CD14-positive monocyte (primary cell): ENCODE data around the gene TBCCD1. TPM values are rescaled to one million over a fixed set of nuclear protein-coding genes. Genes with fewer than 3 reads are reported as not detected.

Source experiments
- DNase-seq, 3 donors: peaks; one replicate each; pipeline ENCODE4 v3.0.0-alpha.2; 2011 to 2022
- H2AFZ ChIP-seq: 2 replicates; pipeline ENCODE4 v1.6.0; 2012; ENCODE audit warnings: mild to moderate bottlenecking, low read depth, low read length, inconsistent platforms; ENCODE audit not compliant: insufficient read depth, poor library complexity, severe bottlenecking
- H3K27ac ChIP-seq, 2 donors: 1 replicate in 1 of 2; 2 replicates in 1 of 2; pipeline ENCODE4 v1.5.1; 2012 to 2013; ENCODE audit warnings: low read length in 2 of 2, control low read depth in 1 of 2, inconsistent platforms in 1 of 2, low read depth in 1 of 2, mild to moderate bottlenecking in 1 of 2
- H3K27me3 ChIP-seq, 2 donors: one replicate each; pipeline versions ENCODE4 v1.6.0 to v1.6.1; 2011 to 2013; ENCODE audit warnings: low read length in 2 of 2; ENCODE audit not compliant: control insufficient read depth in 2 of 2, insufficient read depth in 2 of 2
- H3K36me3 ChIP-seq, 2 donors: replicated peaks in 1 of 2; 1 replicate in 1 of 2; 2 replicates in 1 of 2; pipeline versions ENCODE4 v1.5.1 to v1.6.1; 2012 to 2013; ENCODE audit warnings: low read length in 2 of 2, control low read depth in 1 of 2, inconsistent platforms in 1 of 2, mild to moderate bottlenecking in 1 of 2; ENCODE audit not compliant: insufficient read depth in 2 of 2, control insufficient read depth in 1 of 2
- H3K4me1 ChIP-seq, 2 donors: 1 replicate in 1 of 2; 2 replicates in 1 of 2; pipeline versions ENCODE4 v1.5.1 to v1.6.1; 2012 to 2013; ENCODE audit warnings: low read length in 2 of 2, control low read depth in 1 of 2, inconsistent platforms in 1 of 2, mild to moderate bottlenecking in 1 of 2, moderate library complexity in 1 of 2; ENCODE audit not compliant: insufficient read depth in 2 of 2, control insufficient read depth in 1 of 2
- H3K4me2 ChIP-seq: replicated peaks from 2 replicates; pipeline ENCODE3; 2012; ENCODE audit warnings: low read length, moderate library complexity, mild to moderate bottlenecking; ENCODE audit not compliant: poor library complexity, severe bottlenecking; ENCODE audit errors: extremely low read depth
- H3K4me3 ChIP-seq, 3 experiments: fragments of 200-600 bp in 1 of 3; sonication (generic) in 1 of 3; replicated peaks in 1 of 3; 1 replicate in 2 of 3; 2 replicates in 1 of 3; pipeline ENCODE4 v1.5.1; 2011 to 2013; ENCODE audit warnings: low read length in 3 of 3, mild to moderate bottlenecking in 3 of 3, control low read depth in 2 of 3, low read depth in 2 of 3, inconsistent platforms in 1 of 3, moderate library complexity in 1 of 3
- H3K79me2 ChIP-seq: 2 replicates; pipeline ENCODE4 v1.6.0; 2012; ENCODE audit warnings: mild to moderate bottlenecking, control low read depth, inconsistent platforms, low read length, moderate library complexity; ENCODE audit not compliant: insufficient read depth
- H3K9ac ChIP-seq: 2 replicates; pipeline ENCODE4 v1.6.0; 2017; ENCODE audit warnings: low read length, mild to moderate bottlenecking; ENCODE audit not compliant: insufficient read depth, poor library complexity, severe bottlenecking
- H3K9me3 ChIP-seq, 2 donors: replicated peaks in 1 of 2; 1 replicate in 1 of 2; 2 replicates in 1 of 2; pipeline versions ENCODE4 v1.5.1 to v1.6.1; 2012 to 2013; ENCODE audit warnings: low read length in 2 of 2, control low read depth in 1 of 2; ENCODE audit not compliant: control insufficient read depth in 1 of 2, insufficient read depth in 1 of 2
- H4K20me1 ChIP-seq: 2 replicates; pipeline ENCODE4 v1.6.0; 2012; ENCODE audit warnings: mild to moderate bottlenecking, low read length, control low read depth, moderate library complexity; ENCODE audit not compliant: insufficient read depth
- H3K27ac Mint-ChIP-seq, 7 donors: one replicate each; pipeline ENCODE4 v1.8.0; 2020; ENCODE audit warnings: mild to moderate bottlenecking in 7 of 7, mixed read lengths in 7 of 7, moderate library complexity in 6 of 7, inconsistent platforms in 2 of 7
- H3K27me3 Mint-ChIP-seq, 3 donors: one replicate each; pipeline ENCODE4 v1.8.0; 2021 to 2022; ENCODE audit warnings: low read depth in 3 of 3, mild to moderate bottlenecking in 3 of 3, mixed read lengths in 3 of 3, moderate library complexity in 3 of 3, inconsistent platforms in 1 of 3
- H3K36me3 Mint-ChIP-seq, 2 donors: one replicate each; pipeline ENCODE4 v1.8.0; 2020; ENCODE audit warnings: mixed read lengths in 2 of 2, inconsistent platforms in 1 of 2, mild to moderate bottlenecking in 1 of 2
- H3K4me1 Mint-ChIP-seq: one replicate; pipeline ENCODE4 v1.8.0; 2020; ENCODE audit warnings: mild to moderate bottlenecking, mixed read lengths
- H3K4me3 Mint-ChIP-seq, 2 donors: one replicate each; pipeline ENCODE4 v1.8.0; 2020; ENCODE audit warnings: mild to moderate bottlenecking in 2 of 2, mixed read lengths in 2 of 2, moderate library complexity in 1 of 2
- H3K9me3 Mint-ChIP-seq, 7 donors: one replicate each; pipeline ENCODE4 v1.8.0; 2020 to 2022; ENCODE audit warnings: mixed read lengths in 7 of 7, mild to moderate bottlenecking in 6 of 7, moderate library complexity in 6 of 7, inconsistent platforms in 2 of 7
- intact Hi-C, 2 donors: fragments of 100-400 bp; cut with micrococcal nuclease; formaldehyde crosslinking; loops; one replicate each; pipeline versions ENCODE4 v1.15.0 to v1.15.1; 2023
- polyA plus RNA-seq, 3 donors: library from polyadenylated mRNA; depleted of rRNA in 1 of 3; unstranded in 2 of 3; stranded (reverse) in 1 of 3; fragments of 300-500 nt in 2 of 3; fragments of >200 nt in 1 of 3; fragmentation: Illumina TruSeq in 2 of 3; gene quantifications; 1 replicate in 2 of 3; 2 replicates in 1 of 3; pipeline ENCODE4 v1.2.3, GENCODE V29; 2012 to 2021
- TF ChIP-seq, protein P1 (sequence below): fragments of 200-600 bp; IDR thresholded peaks from one replicate; pipeline ENCODE4 v1.8.0; 2022; ENCODE audit warnings: antibody characterized with exemption, mild to moderate bottlenecking

The TBCCD1 gene
- polyA plus RNA-seq, 3 donors: 9.2 to 9.6 (median 9.6) TPM

- peaks cover 0 to 7% (median 0%) of the 10 kb centered on the region in 3 donors for H3K27me3 Mint-ChIP-seq
- Histone ChIP-seq H3K9me3 (no peaks in the 10 kb centered on the region), H3K27ac (no peak overlapping the region), H4K20me1 (no peaks in the 10 kb centered on the region), H3K4me3 (no peak overlapping the region), H3K4me2 (no peak overlapping the region), H3K9ac (no peak overlapping the region), H3K79me2 (no peaks in the 10 kb centered on the region), H3K4me1 (no peaks in the 10 kb centered on the region), H2AFZ (no peak overlapping the region), H3K27me3 (no peaks in the 10 kb centered on the region), H3K36me3 (no peaks in the 10 kb centered on the region)
- no peaks in the 10 kb centered on the region for H3K4me1 Mint-ChIP-seq
- no peaks in the 10 kb centered on the region for H3K36me3 Mint-ChIP-seq
- TF ChIP-seq, protein P1, sequence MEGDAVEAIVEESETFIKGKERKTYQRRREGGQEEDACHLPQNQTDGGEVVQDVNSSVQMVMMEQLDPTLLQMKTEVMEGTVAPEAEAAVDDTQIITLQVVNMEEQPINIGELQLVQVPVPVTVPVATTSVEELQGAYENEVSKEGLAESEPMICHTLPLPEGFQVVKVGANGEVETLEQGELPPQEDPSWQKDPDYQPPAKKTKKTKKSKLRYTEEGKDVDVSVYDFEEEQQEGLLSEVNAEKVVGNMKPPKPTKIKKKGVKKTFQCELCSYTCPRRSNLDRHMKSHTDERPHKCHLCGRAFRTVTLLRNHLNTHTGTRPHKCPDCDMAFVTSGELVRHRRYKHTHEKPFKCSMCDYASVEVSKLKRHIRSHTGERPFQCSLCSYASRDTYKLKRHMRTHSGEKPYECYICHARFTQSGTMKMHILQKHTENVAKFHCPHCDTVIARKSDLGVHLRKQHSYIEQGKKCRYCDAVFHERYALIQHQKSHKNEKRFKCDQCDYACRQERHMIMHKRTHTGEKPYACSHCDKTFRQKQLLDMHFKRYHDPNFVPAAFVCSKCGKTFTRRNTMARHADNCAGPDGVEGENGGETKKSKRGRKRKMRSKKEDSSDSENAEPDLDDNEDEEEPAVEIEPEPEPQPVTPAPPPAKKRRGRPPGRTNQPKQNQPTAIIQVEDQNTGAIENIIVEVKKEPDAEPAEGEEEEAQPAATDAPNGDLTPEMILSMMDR: no peak
- DNase-seq: no peak
- H3K9me3 Mint-ChIP-seq: peaks cover 2 to 14% (median 7%) of the 10 kb centered on the region in 7 donors
- peak overlapping the region in 1 of 7 donors; percentile 32 for H3K27ac Mint-ChIP-seq
- intact Hi-C loops: no loop called here
- H3K4me3 Mint-ChIP-seq: no peak overlapping the region
Measured at GRCh38 chr3:186496635-186497034, 70.5 kb downstream of the TBCCD1 start.

Other genes starting within 250 kb of the TBCCD1 start
- gene DGKG, start 205.1 kb downstream of the TBCCD1 start, polyA plus RNA-seq: 1 to 10 TPM; 4.2 to 9.2 (median 4.3) TPM
- 1 to 10 TPM in 1 of 3 donors, under 1 TPM in 1, not detected in 1; 0.25 to 4.1 TPM for gene CRYGS, start 23.0 kb downstream of the TBCCD1 start, polyA plus RNA-seq
- 10 to 100 TPM; 32.5 to 45.8 (median 44.6) TPM for gene DNAJB11, start 3.4 kb upstream of the TBCCD1 start, polyA plus RNA-seq
- not detected for gene AHSG, start 45.7 kb upstream of the TBCCD1 start, polyA plus RNA-seq
- not detected for gene FETUB, start 73.1 kb upstream of the TBCCD1 start, polyA plus RNA-seq
- not detected for gene HRG, start 98.7 kb upstream of the TBCCD1 start, polyA plus RNA-seq
- gene KNG1, start 150.0 kb upstream of the TBCCD1 start, polyA plus RNA-seq: not detected
- gene EIF4A2, start 216.2 kb upstream of the TBCCD1 start, polyA plus RNA-seq: 100 to 1,000 TPM in 1 of 3 donors, 10 to 100 TPM in 2; 67.0 to 405 (median 73.0) TPM
- gene RFC4, start 239.1 kb upstream of the TBCCD1 start, polyA plus RNA-seq: 1 to 10 TPM; 3.9 to 6.2 (median 4.6) TPM